A549 (cell line): Measurements from ENCODE around the gene CARD10.

Source experiments
- CTCF ChIP-seq: fragments of >200 bp; sonication (Bioruptor Twin); formaldehyde crosslinking; IDR thresholded peaks from 3 replicates; pipeline ENCODE4 v1.5.1; 2016
- EP300 ChIP-seq, 2 experiments: fragments of >200 bp; sonication (Bioruptor Twin); formaldehyde crosslinking; IDR thresholded peaks; 2 replicates in 1 of 2; 3 replicates in 1 of 2; pipeline ENCODE4 v1.6.1; 2016 to 2017
- NR3C1 ChIP-seq: fragments of >200 bp; sonication (Bioruptor Twin); formaldehyde crosslinking; IDR thresholded peaks from 3 replicates; pipeline ENCODE4 v1.6.1; 2017
- POLR2A ChIP-seq: IDR thresholded peaks from 2 replicates; pipeline ENCODE4 v1.6.1; 2012; ENCODE audit warnings: mild to moderate bottlenecking, low read length
- SMC3 ChIP-seq: fragments of >200 bp; sonication (Bioruptor Twin); formaldehyde crosslinking; IDR thresholded peaks from 3 replicates; pipeline ENCODE4 v1.6.1; 2018; ENCODE audit warnings: inconsistent platforms

GRCh38 chr22:37509059-37509860 lies 10.0 kb downstream of the CARD10 start:
- TF ChIP-seq NR3C1 (no peak), CTCF (no peak), EP300 (IDR thresholded peaks at IDR 0.05) (no peak), POLR2A (no peak), SMC3 (no peak)
